Measurements from ENCODE around the gene APBB1IP.
"Not testable (repeated sequence)": the region's sequence is repeated elsewhere in the genome, so short reads cannot be mapped to it uniquely, and the experiment has no call there.

APBB1IP gene

DNA sequence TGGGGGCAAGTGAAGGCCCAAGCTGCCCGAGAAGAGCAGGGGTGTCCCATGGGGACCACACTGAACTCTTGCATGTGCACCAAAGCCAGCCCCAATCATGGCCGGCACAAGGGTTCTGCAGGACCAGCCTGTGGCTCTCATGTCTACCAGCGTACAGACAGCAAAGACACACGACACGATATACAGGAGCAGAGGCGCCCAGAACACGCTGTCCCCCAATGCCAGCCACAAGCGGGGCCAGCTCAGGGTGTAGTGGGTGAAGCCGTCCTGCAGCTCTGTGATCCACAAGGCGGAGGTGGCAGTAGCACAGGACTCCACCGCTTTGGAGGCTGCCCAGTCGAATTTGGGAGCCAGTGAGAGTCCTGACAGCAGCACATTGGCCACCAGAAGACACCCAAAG is 150.5 kb downstream of the APBB1IP start:
- H3K4me3 ChIP-seq (ENCODE audit: low read depth, low read length), result no peak overlapping the region
- DNase-seq (ENCODE audit: low read depth), result no peak
- TF ChIP-seq, protein P1, sequence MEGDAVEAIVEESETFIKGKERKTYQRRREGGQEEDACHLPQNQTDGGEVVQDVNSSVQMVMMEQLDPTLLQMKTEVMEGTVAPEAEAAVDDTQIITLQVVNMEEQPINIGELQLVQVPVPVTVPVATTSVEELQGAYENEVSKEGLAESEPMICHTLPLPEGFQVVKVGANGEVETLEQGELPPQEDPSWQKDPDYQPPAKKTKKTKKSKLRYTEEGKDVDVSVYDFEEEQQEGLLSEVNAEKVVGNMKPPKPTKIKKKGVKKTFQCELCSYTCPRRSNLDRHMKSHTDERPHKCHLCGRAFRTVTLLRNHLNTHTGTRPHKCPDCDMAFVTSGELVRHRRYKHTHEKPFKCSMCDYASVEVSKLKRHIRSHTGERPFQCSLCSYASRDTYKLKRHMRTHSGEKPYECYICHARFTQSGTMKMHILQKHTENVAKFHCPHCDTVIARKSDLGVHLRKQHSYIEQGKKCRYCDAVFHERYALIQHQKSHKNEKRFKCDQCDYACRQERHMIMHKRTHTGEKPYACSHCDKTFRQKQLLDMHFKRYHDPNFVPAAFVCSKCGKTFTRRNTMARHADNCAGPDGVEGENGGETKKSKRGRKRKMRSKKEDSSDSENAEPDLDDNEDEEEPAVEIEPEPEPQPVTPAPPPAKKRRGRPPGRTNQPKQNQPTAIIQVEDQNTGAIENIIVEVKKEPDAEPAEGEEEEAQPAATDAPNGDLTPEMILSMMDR (IDR thresholded peaks at IDR 0.05; ENCODE audit: low read depth, low read length, missing control alignments), result no peak

DNA sequence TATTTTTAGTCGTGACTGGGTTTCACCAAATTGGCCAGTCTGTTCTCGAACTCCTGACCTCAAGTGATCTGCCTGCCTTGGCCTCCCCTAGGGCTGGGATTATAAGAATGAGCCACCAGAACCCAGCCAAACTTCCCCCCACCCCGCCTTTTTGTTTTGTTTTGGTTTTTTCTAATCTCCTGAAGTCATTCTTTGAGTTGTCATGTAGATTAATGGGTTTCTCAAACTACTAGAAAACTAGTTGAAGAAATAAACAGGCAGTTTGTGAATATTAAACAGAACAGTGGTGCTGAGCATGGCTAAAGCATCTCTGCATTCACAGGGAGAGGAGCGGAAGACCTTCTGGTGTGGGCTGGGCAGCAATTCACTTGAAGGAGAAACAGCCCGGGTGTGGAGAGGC is 151.7 kb downstream of the APBB1IP start:
- not testable (repeated sequence) for DNase-seq (ENCODE audit: low read depth); H3K4me3 ChIP-seq (ENCODE audit: low read depth, low read length)

DNA sequence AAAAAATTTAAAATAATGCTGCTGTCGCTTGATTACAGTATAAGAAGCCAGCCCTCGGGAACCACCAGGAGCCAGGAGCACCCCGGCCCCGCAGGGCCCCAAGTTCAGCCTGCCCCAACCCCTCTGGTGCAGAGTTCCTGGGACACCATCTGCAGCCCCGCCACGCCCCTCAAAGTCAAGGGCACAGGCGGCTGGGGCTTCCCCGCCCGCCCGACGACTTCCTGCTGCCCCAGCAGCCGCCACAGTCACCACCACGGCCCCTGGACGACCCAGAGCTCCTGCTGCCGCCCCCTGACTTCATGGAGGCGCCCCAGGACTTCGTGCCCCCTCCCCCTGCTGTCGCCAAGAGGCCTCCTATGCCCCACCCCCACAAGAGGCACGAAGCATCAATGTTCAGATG is 155.8 kb downstream of the APBB1IP start:
- DNase-seq (ENCODE audit: low read depth), result no peak
- TF ChIP-seq, protein P1 (IDR thresholded peaks at IDR 0.05; ENCODE audit: low read depth, low read length, missing control alignments), result no peak
- H3K4me3 ChIP-seq (ENCODE audit: low read depth, low read length), result no peak overlapping the region

DNA sequence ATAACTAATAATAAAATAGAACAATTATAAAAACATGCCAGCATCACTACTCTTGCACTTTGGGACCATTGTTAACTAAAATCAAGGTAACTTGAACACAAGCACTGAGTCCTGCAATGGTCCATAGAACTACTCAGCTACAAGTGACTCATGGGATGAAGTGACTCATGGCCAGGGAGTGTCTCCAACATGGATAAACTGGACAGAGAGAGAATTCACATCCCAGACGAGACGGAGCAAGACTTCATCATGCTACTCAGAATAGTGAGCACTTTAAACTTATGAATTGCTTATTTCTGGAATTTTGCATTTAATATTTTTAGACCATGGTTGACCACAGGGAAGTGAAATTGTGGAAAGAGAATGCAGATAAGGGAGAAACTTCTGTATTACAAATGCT is 165.1 kb downstream of the APBB1IP start:
- not testable (repeated sequence) for H3K4me3 ChIP-seq (ENCODE audit: low read depth, low read length); DNase-seq (ENCODE audit: low read depth)

DNA sequence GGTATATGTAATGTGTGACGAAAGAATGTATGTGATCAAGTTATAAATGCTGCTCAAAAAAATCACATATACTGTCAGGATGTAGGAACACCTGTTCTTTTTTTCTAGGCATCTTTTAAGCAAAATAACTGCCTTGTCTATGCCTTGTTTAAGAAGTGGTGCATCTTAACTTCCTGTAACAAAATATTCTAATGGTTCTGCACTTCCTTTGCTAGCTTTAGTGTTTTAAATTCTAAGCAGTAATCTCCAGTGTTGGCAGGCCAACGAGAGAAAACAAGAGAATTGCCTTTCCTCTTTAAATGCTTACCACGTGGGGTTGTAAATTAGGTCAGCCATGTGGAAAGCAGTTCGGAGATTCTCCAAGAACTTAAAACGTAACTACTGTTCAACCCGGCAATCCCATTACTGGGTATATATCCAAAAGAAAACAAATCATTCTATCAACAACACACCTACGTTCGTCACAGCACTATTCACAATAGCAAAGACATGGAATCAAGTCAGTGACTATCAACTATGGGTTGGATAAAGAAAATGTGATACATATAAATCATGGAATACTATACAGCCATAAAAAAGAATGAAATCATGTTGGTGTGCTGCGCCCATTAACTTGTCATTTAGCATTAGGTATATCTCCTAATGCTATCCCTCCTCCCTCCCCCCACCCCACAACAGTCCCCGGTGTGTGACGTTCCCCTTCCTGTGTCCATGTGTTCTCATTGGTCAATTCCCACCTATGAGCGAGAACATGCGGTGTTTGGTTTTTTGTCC is 166.4 kb downstream of the APBB1IP start:
- DNase-seq (ENCODE audit: low read depth); H3K4me3 ChIP-seq (ENCODE audit: low read depth, low read length): not testable (repeated sequence)

DNA sequence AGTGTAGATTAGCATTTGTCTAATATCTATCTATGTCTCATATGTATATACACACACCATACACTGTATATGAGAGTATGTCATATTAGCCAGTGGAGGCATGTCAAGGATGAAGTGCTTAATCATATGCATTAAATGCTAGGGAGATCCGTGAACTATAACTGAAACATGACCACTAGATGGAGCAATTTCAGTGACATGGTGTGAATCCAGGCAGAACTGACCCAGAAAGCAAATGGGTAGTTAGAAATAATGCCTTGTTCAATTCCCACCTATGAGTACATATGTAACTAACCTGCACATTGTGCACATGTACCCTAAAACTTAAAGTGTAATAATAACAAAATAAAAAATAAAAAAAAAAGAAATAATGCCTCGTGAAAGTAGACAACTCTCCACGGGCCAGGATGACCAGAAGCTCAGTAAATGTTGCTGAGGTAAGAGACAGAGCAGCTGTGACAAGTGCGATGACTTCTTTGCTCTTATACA is 168.3 kb downstream of the APBB1IP start:
- H3K4me3 ChIP-seq (ENCODE audit: low read depth, low read length); DNase-seq (ENCODE audit: low read depth): not testable (repeated sequence)
- TF ChIP-seq, protein P1 (IDR thresholded peaks at IDR 0.05; ENCODE audit: low read depth, low read length, missing control alignments), result peak; percentile 44

DNA sequence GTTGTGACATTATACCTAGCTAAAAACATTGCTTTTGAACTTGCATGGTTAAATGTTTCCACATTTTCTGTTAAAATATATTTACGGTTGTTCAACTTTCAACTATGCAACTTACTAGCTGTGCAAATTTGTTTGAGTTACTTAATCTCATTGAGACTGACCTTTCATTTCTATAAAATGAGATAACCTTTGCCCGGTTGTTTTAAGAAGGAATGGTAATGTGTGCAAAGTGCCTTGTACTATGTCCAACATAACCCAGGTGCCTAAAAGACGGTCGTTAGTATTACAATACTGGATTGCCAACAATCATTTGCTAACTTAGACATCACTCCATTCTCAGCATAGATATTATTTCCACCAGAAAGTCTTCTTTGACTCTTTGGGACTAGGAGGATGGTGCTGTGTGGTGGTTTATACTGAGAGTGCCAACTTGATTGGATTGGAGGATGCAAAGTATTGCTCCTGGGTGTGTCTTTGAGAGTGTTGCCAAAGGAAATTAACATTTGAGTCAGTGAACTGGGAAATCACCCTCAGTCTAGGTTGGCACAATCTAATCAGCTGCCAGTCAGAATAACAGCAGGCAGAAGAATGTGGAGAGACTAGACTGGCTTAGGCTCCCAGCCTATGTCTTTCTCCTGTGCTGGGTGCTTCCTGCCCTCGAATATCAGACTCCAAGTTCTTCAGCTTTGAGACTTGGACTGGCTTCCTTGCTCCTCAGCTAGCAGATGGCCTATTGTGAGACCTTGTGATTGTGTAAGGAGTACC is 174.2 kb downstream of the APBB1IP start:
- H3K4me3 ChIP-seq (ENCODE audit: low read depth, low read length), result no peak overlapping the region
- DNase-seq (ENCODE audit: low read depth), result no peak
- TF ChIP-seq, protein P1 (IDR thresholded peaks at IDR 0.05; ENCODE audit: low read depth, low read length, missing control alignments), result no peak
